Heart left ventricle (tissue), 16 donors: Measurements from ENCODE around the gene HSD17B14. TPM values are rescaled to one million over a fixed set of nuclear protein-coding genes. Genes with fewer than 3 reads are reported as not detected.

Experiments
- ATAC-seq, 4 donors: fragments of 200-7000 bp; cut with Tn5 transposase; one replicate each; pipeline ENCODE4 v1.9.1; 2020 to 2022; ENCODE audit warnings: moderate library complexity in 4 of 4, mild to moderate bottlenecking in 3 of 4, moderate number of reproducible peaks in 1 of 4
- DNase-seq, 5 donors: peaks; one replicate each; pipeline ENCODE4 v3.0.0-alpha.2; 2020
- H3K27ac ChIP-seq, 12 donors: fragments of 200-600 bp; sonication (generic) in 4 of 12; one replicate each; pipeline versions ENCODE4 v1.5.0 to v1.8.0; 2016 to 2022; ENCODE audit warnings: mild to moderate bottlenecking in 2 of 12
- H3K27me3 ChIP-seq, 9 donors: fragments of 200-600 bp; sonication (generic) in 2 of 9; one replicate each; pipeline versions ENCODE4 v1.5.1 to v1.8.0; 2016 to 2022; ENCODE audit warnings: mild to moderate bottlenecking in 3 of 9
- H3K36me3 ChIP-seq, 9 donors: fragments of 200-600 bp; sonication (generic) in 2 of 9; one replicate each; pipeline versions ENCODE4 v1.5.0 to v1.8.0; 2018 to 2022; ENCODE audit warnings: mild to moderate bottlenecking in 2 of 9
- H3K4me1 ChIP-seq, 12 donors: fragments of 200-600 bp; sonication (generic) in 4 of 12; one replicate each; pipeline versions ENCODE4 v1.5.0 to v1.8.0; 2016 to 2022; ENCODE audit warnings: mild to moderate bottlenecking in 3 of 12
- H3K4me3 ChIP-seq, 12 donors: fragments of 200-600 bp; sonication (generic) in 4 of 12; one replicate each; pipeline versions ENCODE4 v1.5.0 to v1.8.0; 2017 to 2022; ENCODE audit warnings: mild to moderate bottlenecking in 9 of 12, moderate library complexity in 4 of 12
- H3K9me3 ChIP-seq, 12 donors: fragments of 200-600 bp; sonication (generic) in 4 of 12; one replicate each; pipeline versions ENCODE4 v1.5.0 to v1.8.0; 2016 to 2022; ENCODE audit warnings: mild to moderate bottlenecking in 1 of 12
- CTCF ChIP-seq, 12 donors: fragments of 200-600 bp; sonication (generic) in 4 of 12; IDR thresholded peaks; one replicate each; pipeline versions ENCODE4 v1.5.0 to v1.8.0; 2018 to 2022; ENCODE audit warnings: antibody characterized with exemption in 12 of 12, mild to moderate bottlenecking in 5 of 12
- POLR2A ChIP-seq, 2 donors: fragments of 450-650 bp; IDR thresholded peaks; one replicate each; pipeline ENCODE4 v1.6.1; 2017; ENCODE audit warnings: antibody characterized with exemption in 2 of 2, mild to moderate bottlenecking in 2 of 2, moderate library complexity in 2 of 2
- WGBS, 4 donors: extraction: QIAGEN DNeasy Blood & Tissue Kit in 2 of 4; methylation state at CpG; one replicate each; pipeline versions ENCODE4 v1.1.5 to v1.1.7; 2013 to 2018; 5-methylcytosine and 5-hydroxymethylcytosine counted together
- intact Hi-C, 10 donors: fragments of 100-400 bp; cut with DNase I; formaldehyde crosslinking; loops; one replicate each; pipeline versions ENCODE4 v1.11.1 to v1.14.2; 2022
- polyA plus RNA-seq, 2 donors: library from polyadenylated mRNA; stranded (reverse); fragments of 200-250 nt; gene quantifications; one replicate each; pipeline ENCODE4 v1.2.3, GENCODE V29; 2013
- total RNA-seq, 9 donors: library from RNA; depleted of rRNA in 2 of 9; stranded (reverse); fragments of >200 nt in 2 of 9; fragmentation: NEBNext Ultra II Directional in 3 of 9; extraction: Animal tissue kit (Norgen Biotek cat#: 25700) in 3 of 9; gene quantifications; one replicate each; pipeline versions ENCODE4 v1.1.0 to v1.2.4, GENCODE V29; 2016 to 2023
- donor health status: ischemic (EF 13 %, LVEDD 7.1; RV severe dilation, severe dysfunction).
- donor health status: healthy with polysubstance abuse.
- donor health status: DM: no; HTN: yes; CAD: no.
- donor health status: DM: no; HTN: no; CAD: no.
- donor health status: ischemic (EF 25% LVEDD 6.9; RV normal size, moderate dysfunction).
- donor health status: ischemic (EF 25% LVEDD 5.7; RV mildly dilated, moderate dysfunction).
- donor health status: healthy.
- donor health status: DM: yes; HTN: yes; CAD: no.
- donor health status: ischemic (EF 35%, LVEDD 5.7; RV mildly dilated, moderate dysfunction).
- donor health status: nonischemic (EF 11% LVEDD 7.7; RV severe dilation, severe dysfunction).
- donor health status: DM: yes; HTN: yes; CAD: no.
- donor health status: PGD.
- donor health status: ischemic (EF 29% LVEDD 5.4; RV normal size, mild dysfunction).
- donor health status: nonischemic (EF 23%, LVEDD 6.1; RV moderate dilation, normal function).

The HSD17B14 gene
- total and polyA plus RNA-seq, 11 donors, result 1.2 to 5.4 (median 2.7) TPM; not detected in 1

- H3K36me3 ChIP-seq, result peaks cover 0 to 5% (median 0%) of the 10 kb centered on the region in 9 donors
- no peak overlapping the region for H3K27ac ChIP-seq
Observed at GRCh38 chr19:48798937-48799336, 37.4 kb downstream of the HSD17B14 start.

GRCh38 chr19:48797103-48797502 is 39.2 kb downstream of the HSD17B14 start:
- Histone ChIP-seq H3K27me3 (no peaks in the 10 kb centered on the region), H3K36me3 (peaks cover 0 to 5% (median 0%) of the 10 kb centered on the region in 9 donors), H3K4me1 (peaks cover 0 to 13% (median 7%) of the 10 kb centered on the region in 12 donors), H3K27ac (no peak overlapping the region), H3K4me3 (no peak overlapping the region), H3K9me3 (no peaks in the 10 kb centered on the region)
- ATAC-seq (no peak), DNase-seq (no peak)
- WGBS, 4 donors, result 90 to 94% (median 90%) methylated on average over 3 to 7 of the region's 7 CpGs
- no peak for TF ChIP-seq POLR2A (IDR thresholded peaks at IDR 0.05)
- TF ChIP-seq CTCF (IDR thresholded peaks at IDR 0.05), result no peak
- intact Hi-C loops, result loop anchor here in 6 of 10 donors (2.0 to 10.0 kb wide), 6 partner anchors 14 to 178 kb away; partner anchors contain the start of genes FTL (in 2 of the 6), BCAT2 (in 1 of the 6) and CA11 (in 1 of the 6)

More at GRCh38 chr19:48798937-48799336, 37.4 kb downstream of the HSD17B14 start:
- intact Hi-C loops, result loop anchor here in 5 of 10 donors (5.0 to 10.0 kb wide), 5 partner anchors 33 to 176 kb away; partner anchors contain the start of genes FTL (in 2 of the 5) and CA11 (in 1 of the 5)
- Histone ChIP-seq H3K9me3 (no peaks in the 10 kb centered on the region), H3K27me3 (no peaks in the 10 kb centered on the region), H3K4me3 (no peak overlapping the region), H3K4me1 (peaks cover 0 to 13% (median 7%) of the 10 kb centered on the region in 12 donors)
- WGBS, 4 donors, result 69 to 76% (median 72%) methylated on average over 4 to 6 of the region's 6 CpGs
- TF ChIP-seq POLR2A (IDR thresholded peaks at IDR 0.05) (no peak), CTCF (IDR thresholded peaks at IDR 0.05) (no peak)
- DNase-seq (no peak), ATAC-seq (no peak)

GRCh38 chr19:48796298-48797083 is 39.8 kb downstream of the HSD17B14 start:
- TF ChIP-seq POLR2A (IDR thresholded peaks at IDR 0.05), result no peak
- no peak for TF ChIP-seq CTCF (IDR thresholded peaks at IDR 0.05)
- Histone ChIP-seq H3K4me1 (peaks cover 0 to 13% (median 7%) of the 10 kb centered on the region in 12 donors), H3K27ac (peak overlapping the region in 11 of 12 donors; percentile 51 to 91 (median 75)), H3K9me3 (no peaks in the 10 kb centered on the region), H3K4me3 (no peak overlapping the region), H3K36me3 (peaks cover 0 to 5% (median 0%) of the 10 kb centered on the region in 9 donors), H3K27me3 (no peaks in the 10 kb centered on the region)
- 88 to 91% (median 90%) methylated on average over 16 to 20 of the region's 20 CpGs for WGBS, 4 donors
- ATAC-seq (no peak), DNase-seq (no peak)
- intact Hi-C loops, result loop anchor here in 6 of 10 donors (2.0 to 10.0 kb wide), 6 partner anchors 14 to 178 kb away; partner anchors contain the start of genes FTL (in 2 of the 6), BCAT2 (in 1 of the 6) and CA11 (in 1 of the 6)

- Histone ChIP-seq H3K27ac (peak overlapping the region; percentile 7 to 91 (median 74)), H3K9me3 (no peaks in the 10 kb centered on the region), H3K4me3 (peak overlapping the region in 2 of 12 donors; percentile 53 to 74), H3K4me1 (peaks cover 0 to 13% (median 7%) of the 10 kb centered on the region in 12 donors), H3K27me3 (no peaks in the 10 kb centered on the region), H3K36me3 (peaks cover 0 to 5% (median 0%) of the 10 kb centered on the region in 9 donors)
- intact Hi-C loops, result loop anchor here (1.0 to 10.0 kb wide), 12 partner anchors 15 to 179 kb away; partner anchors contain the start of genes FTL (in 2 of the 10), HSD17B14 (in 2 of the 10), BCAT2 (in 1 of the 10) and CA11 (in 1 of the 10)
- peak in 4 of 5 donors; percentile 50 to 58 (median 54) for DNase-seq
- WGBS, 4 donors, result 43 to 64% (median 60%) methylated on average over 1 to 2 of the region's 2 CpGs
- ATAC-seq, result peak in 3 of 4 donors; percentile 18 to 49 (median 27)
- TF ChIP-seq CTCF (IDR thresholded peaks at IDR 0.05) (no peak), POLR2A (IDR thresholded peaks at IDR 0.05) (no peak)
Observed at GRCh38 chr19:48795685-48796070, 40.6 kb downstream of the HSD17B14 start.
